Left lung (tissue), 10 donors: ENCODE results near the gene TNFSF15. TPM values are rescaled to one million over a fixed set of nuclear protein-coding genes. Genes with fewer than 3 reads are reported as not detected.

Experiments used
- ATAC-seq: fragments of 200-7000 bp; cut with Tn5 transposase; one replicate; pipeline ENCODE4 v1.9.1; 2020; ENCODE audit warnings: moderate library complexity
- DNase-seq, 4 donors: peaks; one replicate each; pipeline ENCODE4 v3.0.0-alpha.2; 2013 to 2020
- H3K27ac ChIP-seq, 2 donors: fragments of 200-600 bp; sonication (generic) in 1 of 2; one replicate each; pipeline versions ENCODE4 v1.5.0 to v1.8.0; 2020 to 2021
- H3K27me3 ChIP-seq, 2 donors: fragments of 200-600 bp; sonication (generic) in 1 of 2; one replicate each; pipeline versions ENCODE4 v1.5.0 to v1.8.0; 2020 to 2021
- H3K36me3 ChIP-seq, 2 donors: fragments of 200-600 bp; sonication (generic) in 1 of 2; one replicate each; pipeline versions ENCODE4 v1.5.0 to v1.8.0; 2020 to 2021
- H3K4me1 ChIP-seq, 2 donors: fragments of 200-600 bp; one replicate each; pipeline ENCODE4 v1.8.0; 2021
- H3K4me3 ChIP-seq, 2 donors: fragments of 200-600 bp; sonication (generic) in 1 of 2; one replicate each; pipeline versions ENCODE4 v1.5.0 to v1.8.0; 2020 to 2021; ENCODE audit warnings: mild to moderate bottlenecking in 1 of 2
- H3K9me3 ChIP-seq, 2 donors: fragments of 200-600 bp; sonication (generic) in 1 of 2; one replicate each; pipeline versions ENCODE4 v1.5.0 to v1.8.0; 2020 to 2021
- CTCF ChIP-seq, 2 donors: fragments of 200-600 bp; sonication (generic) in 1 of 2; IDR thresholded peaks; one replicate each; pipeline versions ENCODE4 v1.5.0 to v1.8.0; 2021; ENCODE audit warnings: antibody characterized with exemption in 2 of 2
- intact Hi-C, 2 donors: fragments of 100-400 bp; cut with DNase I; formaldehyde crosslinking; loops; one replicate each; pipeline versions ENCODE4 v1.11.2 to v1.14.2; 2022
- polyA plus RNA-seq, 6 donors: library from polyadenylated mRNA; unstranded; fragments of 120-200 nt; gene quantifications; one replicate each; pipeline ENCODE4 v1.2.1, GENCODE V29; 2013; ENCODE audit not compliant: insufficient read length in 6 of 6
- total RNA-seq, 2 donors: library from RNA; stranded (reverse); fragmentation: NEBNext Ultra II Directional; extraction: Animal tissue kit (Norgen Biotek cat#: 25700); gene quantifications; one replicate each; pipeline ENCODE4 v1.2.1, GENCODE V29; 2021
- donor health status: DM: no; HTN: yes; CAD: no.
- donor health status: DM: no; HTN: no; CAD: no.

The TNFSF15 gene
- total and polyA plus RNA-seq, 8 donors: 9.0 to 22.8 (median 12.8) TPM

DNA sequence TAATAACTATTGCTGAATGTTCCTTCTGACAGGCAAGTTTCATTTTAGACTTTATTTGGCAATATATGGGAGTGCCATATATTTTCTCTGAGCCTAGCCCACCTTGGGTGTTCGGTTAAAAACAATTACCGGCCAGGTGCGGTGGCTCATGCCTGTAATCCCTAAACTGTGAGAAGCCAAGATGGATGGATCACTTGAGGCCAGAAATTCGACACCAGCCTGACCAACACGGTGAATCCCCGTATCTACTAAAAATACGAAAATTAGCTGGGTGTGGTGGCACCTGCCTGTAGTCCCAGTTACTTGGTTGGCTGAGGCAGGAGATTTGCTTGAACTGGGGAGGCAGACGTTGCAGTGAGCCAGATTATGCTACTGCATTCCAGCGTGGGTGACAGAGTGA is 47.9 kb downstream of the TNFSF15 start:
- Histone ChIP-seq H3K36me3 (no peaks in the 10 kb centered on the region), H3K4me1 (no peaks in the 10 kb centered on the region), H3K4me3 (no peak overlapping the region), H3K27ac (no peak overlapping the region), H3K27me3 (peaks cover 0 to 4% of the 10 kb centered on the region in 2 donors), H3K9me3 (no peaks in the 10 kb centered on the region)
- intact Hi-C loops: no loop called here
- TF ChIP-seq CTCF (IDR thresholded peaks at IDR 0.05): no peak
- ATAC-seq (no peak), DNase-seq (no peak)

GRCh38 chr9:114757395-114757794 is 48.4 kb downstream of the TNFSF15 start:
- Histone ChIP-seq H3K27ac (no peak overlapping the region), H3K4me1 (no peaks in the 10 kb centered on the region), H3K4me3 (no peak overlapping the region), H3K36me3 (no peaks in the 10 kb centered on the region), H3K9me3 (no peaks in the 10 kb centered on the region), H3K27me3 (peaks cover 0 to 4% of the 10 kb centered on the region in 2 donors)
- ATAC-seq: no peak
- no peak for DNase-seq
- intact Hi-C loops: no loop called here
- no peak for TF ChIP-seq CTCF (IDR thresholded peaks at IDR 0.05)

- intact Hi-C loops: no loop called here
- Histone ChIP-seq H3K9me3 (no peaks in the 10 kb centered on the region), H3K27me3 (peaks cover 0 to 4% of the 10 kb centered on the region in 2 donors), H3K4me1 (no peaks in the 10 kb centered on the region), H3K36me3 (no peaks in the 10 kb centered on the region), H3K4me3 (no peak overlapping the region), H3K27ac (no peak overlapping the region)
- ATAC-seq (no peak), DNase-seq (no peak)
- TF ChIP-seq CTCF (IDR thresholded peaks at IDR 0.05): no peak
Measured at GRCh38 chr9:114756920-114757319, 48.9 kb downstream of the TNFSF15 start.

- no peak overlapping the region for H3K27ac ChIP-seq
- intact Hi-C loops: no loop called here
Measured at GRCh38 chr9:114754581-114754980, 51.3 kb downstream of the TNFSF15 start.

More at GRCh38 chr9:114754581-114754980, 51.3 kb downstream of the TNFSF15 start:
- no peak for TF ChIP-seq CTCF (IDR thresholded peaks at IDR 0.05)
- peaks cover 0 to 4% of the 10 kb centered on the region in 2 donors for H3K27me3 ChIP-seq
- H3K36me3 ChIP-seq: no peaks in the 10 kb centered on the region
- H3K4me1 ChIP-seq: no peaks in the 10 kb centered on the region
- H3K4me3 ChIP-seq: no peak overlapping the region
- no peak for ATAC-seq
- H3K9me3 ChIP-seq: no peaks in the 10 kb centered on the region
- no peak for DNase-seq
